Loucy (cell line): Measurements from ENCODE around the gene ARHGAP26.

ENCODE experiments used
- EZH2phosphoT487 ChIP-seq: fragments of 200-600 bp; IDR thresholded peaks from 2 replicates; pipeline ENCODE4 v1.6.1; 2018; ENCODE audit warnings: antibody characterized with exemption, mild to moderate bottlenecking, moderate library complexity, borderline replicate concordance
- TF ChIP-seq, protein P1 (sequence below): fragments of 200-600 bp; sonication (generic); conservative IDR thresholded peaks from 2 replicates; pipeline ENCODE4 v1.5.1; 2014; ENCODE audit warnings: mild to moderate bottlenecking, antibody characterized with exemption, low read length

DNA sequence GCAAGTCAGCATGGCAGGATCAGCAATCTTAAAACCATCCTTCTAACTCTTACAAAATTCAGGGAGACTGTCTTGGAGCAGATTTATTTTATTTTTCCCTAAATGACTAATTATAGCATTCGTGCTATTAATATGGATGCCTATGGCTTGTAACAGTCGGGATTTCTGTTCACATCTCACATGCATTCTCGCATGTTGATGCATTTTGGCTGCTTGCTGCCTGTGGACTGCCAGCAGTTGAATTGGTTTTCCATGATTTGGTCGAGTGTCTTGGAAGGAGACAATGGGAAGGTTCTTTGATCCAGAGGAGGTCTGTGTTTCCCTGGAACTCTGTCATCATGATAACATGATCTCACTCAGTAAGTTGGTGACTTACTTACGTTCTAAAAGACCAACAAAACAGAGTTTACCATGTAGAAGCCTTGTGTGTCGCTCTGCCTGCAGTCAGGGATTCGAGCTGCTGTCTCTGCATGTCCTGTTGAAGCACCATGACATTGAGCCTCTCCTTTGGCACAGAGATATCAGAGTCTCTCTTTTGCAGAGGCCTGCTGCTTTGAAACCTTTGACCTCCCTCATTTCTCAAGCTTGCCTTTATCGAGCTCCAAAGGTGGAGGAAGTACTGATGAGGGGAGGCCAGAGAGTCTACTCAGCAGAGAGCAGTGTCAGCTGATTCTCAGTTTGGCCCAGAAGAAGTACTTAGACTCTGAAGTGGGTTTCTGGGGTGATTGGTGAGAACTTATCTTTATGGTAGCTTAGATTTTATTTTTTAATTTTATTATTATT, 82.4 kb downstream of the ARHGAP26 start:
- TF ChIP-seq, protein P1, sequence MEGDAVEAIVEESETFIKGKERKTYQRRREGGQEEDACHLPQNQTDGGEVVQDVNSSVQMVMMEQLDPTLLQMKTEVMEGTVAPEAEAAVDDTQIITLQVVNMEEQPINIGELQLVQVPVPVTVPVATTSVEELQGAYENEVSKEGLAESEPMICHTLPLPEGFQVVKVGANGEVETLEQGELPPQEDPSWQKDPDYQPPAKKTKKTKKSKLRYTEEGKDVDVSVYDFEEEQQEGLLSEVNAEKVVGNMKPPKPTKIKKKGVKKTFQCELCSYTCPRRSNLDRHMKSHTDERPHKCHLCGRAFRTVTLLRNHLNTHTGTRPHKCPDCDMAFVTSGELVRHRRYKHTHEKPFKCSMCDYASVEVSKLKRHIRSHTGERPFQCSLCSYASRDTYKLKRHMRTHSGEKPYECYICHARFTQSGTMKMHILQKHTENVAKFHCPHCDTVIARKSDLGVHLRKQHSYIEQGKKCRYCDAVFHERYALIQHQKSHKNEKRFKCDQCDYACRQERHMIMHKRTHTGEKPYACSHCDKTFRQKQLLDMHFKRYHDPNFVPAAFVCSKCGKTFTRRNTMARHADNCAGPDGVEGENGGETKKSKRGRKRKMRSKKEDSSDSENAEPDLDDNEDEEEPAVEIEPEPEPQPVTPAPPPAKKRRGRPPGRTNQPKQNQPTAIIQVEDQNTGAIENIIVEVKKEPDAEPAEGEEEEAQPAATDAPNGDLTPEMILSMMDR: no peak
- no peak for TF ChIP-seq EZH2phosphoT487
